GM12878 (cell line): ENCODE measurements around the gene NLRC5.

Experiments used
- SUZ12 ChIP-seq: fragments of 200-600 bp; sonication (generic); IDR thresholded peaks from one replicate; pipeline ENCODE4 v1.6.1; 2018; ENCODE audit warnings: antibody characterized with exemption, mild to moderate bottlenecking; ENCODE audit not compliant: unreplicated experiment
- TBL1XR1 ChIP-seq: IDR thresholded peaks from 2 replicates; pipeline ENCODE4 v1.6.1; 2012; ENCODE audit warnings: low read depth, low read length, improper control_type of control experiment
- TF ChIP-seq, protein P1 (sequence below), 3 experiments: IDR thresholded peaks in 2 of 3; conservative IDR thresholded peaks in 1 of 3; 2 replicates each; pipeline ENCODE4 v1.5.1; 2011; ENCODE audit warnings: low read depth in 3 of 3, low read length in 3 of 3, mild to moderate bottlenecking in 3 of 3, control low read depth in 2 of 3, moderate library complexity in 2 of 3, inconsistent platforms in 1 of 3, mixed read lengths in 1 of 3; ENCODE audit not compliant: control insufficient read depth in 2 of 3, insufficient read depth in 1 of 3; ENCODE audit errors: extremely low read depth in 1 of 3
- TF ChIP-seq, protein P2 (sequence below): IDR thresholded peaks from 2 replicates; pipeline ENCODE4 v1.6.1; 2011; ENCODE audit warnings: mild to moderate bottlenecking, low read depth, low read length, moderate library complexity; ENCODE audit not compliant: insufficient replicate concordance

DNA sequence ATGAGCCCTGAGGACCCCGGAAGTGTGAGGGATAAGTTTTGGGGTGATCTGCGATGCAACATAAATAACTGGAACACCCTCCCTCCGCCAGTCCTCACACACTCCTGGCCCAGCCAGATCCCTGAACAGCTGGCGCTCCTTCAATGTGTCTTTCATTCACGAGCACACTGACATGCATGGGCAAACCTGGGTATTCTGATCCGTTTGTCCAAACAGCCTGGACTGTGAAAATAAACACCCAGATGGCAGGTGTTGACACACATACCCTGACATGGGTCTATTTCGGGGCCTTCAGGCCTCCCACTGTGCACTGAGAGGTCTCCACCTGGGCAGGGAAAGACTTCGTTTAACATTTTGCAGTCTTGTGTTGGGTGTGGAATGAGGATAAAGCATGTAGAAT is 100.0 kb downstream of the NLRC5 start:
- TF ChIP-seq, protein P1, sequence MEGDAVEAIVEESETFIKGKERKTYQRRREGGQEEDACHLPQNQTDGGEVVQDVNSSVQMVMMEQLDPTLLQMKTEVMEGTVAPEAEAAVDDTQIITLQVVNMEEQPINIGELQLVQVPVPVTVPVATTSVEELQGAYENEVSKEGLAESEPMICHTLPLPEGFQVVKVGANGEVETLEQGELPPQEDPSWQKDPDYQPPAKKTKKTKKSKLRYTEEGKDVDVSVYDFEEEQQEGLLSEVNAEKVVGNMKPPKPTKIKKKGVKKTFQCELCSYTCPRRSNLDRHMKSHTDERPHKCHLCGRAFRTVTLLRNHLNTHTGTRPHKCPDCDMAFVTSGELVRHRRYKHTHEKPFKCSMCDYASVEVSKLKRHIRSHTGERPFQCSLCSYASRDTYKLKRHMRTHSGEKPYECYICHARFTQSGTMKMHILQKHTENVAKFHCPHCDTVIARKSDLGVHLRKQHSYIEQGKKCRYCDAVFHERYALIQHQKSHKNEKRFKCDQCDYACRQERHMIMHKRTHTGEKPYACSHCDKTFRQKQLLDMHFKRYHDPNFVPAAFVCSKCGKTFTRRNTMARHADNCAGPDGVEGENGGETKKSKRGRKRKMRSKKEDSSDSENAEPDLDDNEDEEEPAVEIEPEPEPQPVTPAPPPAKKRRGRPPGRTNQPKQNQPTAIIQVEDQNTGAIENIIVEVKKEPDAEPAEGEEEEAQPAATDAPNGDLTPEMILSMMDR (IDR thresholded peaks at IDR 0.05 in 2 of 3, conservative IDR thresholded peaks at IDR 0.05 in 1 of 3; ENCODE audit: control insufficient read depth in 2 of 3, extremely low read depth in 1 of 3, insufficient read depth in 1 of 3, low read depth in 3 of 3, low read length in 3 of 3), result no peak
- TF ChIP-seq, protein P2, sequence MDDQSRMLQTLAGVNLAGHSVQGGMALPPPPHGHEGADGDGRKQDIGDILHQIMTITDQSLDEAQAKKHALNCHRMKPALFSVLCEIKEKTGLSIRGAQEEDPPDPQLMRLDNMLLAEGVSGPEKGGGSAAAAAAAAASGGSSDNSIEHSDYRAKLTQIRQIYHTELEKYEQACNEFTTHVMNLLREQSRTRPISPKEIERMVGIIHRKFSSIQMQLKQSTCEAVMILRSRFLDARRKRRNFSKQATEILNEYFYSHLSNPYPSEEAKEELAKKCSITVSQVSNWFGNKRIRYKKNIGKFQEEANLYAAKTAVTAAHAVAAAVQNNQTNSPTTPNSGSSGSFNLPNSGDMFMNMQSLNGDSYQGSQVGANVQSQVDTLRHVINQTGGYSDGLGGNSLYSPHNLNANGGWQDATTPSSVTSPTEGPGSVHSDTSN, result no peak
- TF ChIP-seq SUZ12 (no peak), TBL1XR1 (no peak)
